RCC 7860 (cell line): ENCODE measurements around the gene TARS3.
A peak's percentile ranks its signal among the peaks of the same experiment; 100 is the strongest.

Source experiments
- DNase-seq: peaks from one replicate; pipeline ENCODE4 v3.0.0-alpha.2; 2015; ENCODE audit warnings: low spot score
- FAIRE-seq: peaks from 2 replicates; lab custom pipeline; 2012; peaks lifted over from hg19 to GRCh38; lab: Jason Lieb, UNC

TARS3 gene

DNA sequence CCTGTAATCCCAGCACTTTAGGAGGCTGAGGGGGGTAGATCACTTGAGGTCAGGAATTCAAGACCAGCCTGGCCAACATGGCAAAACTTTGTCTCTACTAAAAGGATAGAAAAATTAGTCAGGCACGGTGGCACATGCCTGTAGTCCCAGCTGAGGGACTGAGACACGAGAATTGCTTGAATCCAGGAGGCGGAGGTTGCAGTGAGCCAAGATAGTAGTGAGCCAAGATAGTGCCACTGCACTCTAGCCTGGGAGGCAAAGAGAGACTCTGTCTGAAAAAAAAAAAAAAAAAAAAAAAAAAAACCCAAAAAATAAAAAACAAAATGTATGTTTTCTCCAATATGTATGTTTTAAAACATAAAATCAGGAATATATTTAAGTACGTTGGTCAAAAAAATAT lies 16.3 kb downstream of the TARS3 start:
- no peak for FAIRE-seq
- no peak for DNase-seq

GRCh38 chr15:101702077-101702476 lies 22.2 kb downstream of the TARS3 start:
- FAIRE-seq = no peak

DNA sequence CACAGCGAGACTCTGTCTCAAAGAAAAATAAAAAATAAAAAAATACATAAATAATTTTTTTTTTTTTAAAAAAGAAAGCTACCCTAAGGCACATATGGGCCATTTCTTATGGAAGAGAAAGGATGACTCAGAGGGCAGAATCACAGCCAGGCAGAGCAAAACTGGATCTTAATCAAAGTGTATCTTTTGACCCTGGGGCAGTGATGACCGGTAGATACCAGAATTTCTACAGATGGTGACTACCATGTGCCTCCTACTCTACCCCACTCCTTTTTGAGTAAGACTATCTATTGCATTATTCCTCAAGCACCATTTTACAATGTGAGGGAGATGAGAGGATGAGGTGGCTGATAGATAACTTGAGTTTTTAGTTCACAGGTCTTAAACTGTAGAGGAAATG lies 26.0 kb downstream of the TARS3 start:
- FAIRE-seq = no peak

More at GRCh38 chr15:101702077-101702476, 22.2 kb downstream of the TARS3 start:
- DNase-seq = no peak

DNA sequence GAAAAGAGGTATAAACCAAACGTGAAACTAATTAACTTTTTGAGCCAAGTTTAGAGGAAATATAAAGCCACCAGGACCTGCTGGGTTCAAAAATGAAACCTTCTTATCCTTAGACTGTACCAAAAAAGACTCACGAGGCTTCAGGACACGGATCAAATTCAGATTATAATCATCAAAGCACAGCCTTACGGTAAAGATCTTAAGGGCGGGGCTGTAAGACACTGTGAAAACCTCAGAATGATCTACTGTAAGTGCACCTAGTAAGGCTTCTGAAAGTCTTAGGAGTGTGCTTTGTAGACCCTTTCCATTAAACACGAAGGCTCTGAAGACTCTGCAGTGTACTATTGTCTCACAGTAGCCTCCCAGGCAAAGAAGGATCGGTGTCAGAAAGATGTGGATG lies 26.8 kb downstream of the TARS3 start:
- FAIRE-seq (no peak), DNase-seq (no peak)

More for the DNA sequence above, 26.0 kb downstream of the TARS3 start:
- no peak for DNase-seq

DNA sequence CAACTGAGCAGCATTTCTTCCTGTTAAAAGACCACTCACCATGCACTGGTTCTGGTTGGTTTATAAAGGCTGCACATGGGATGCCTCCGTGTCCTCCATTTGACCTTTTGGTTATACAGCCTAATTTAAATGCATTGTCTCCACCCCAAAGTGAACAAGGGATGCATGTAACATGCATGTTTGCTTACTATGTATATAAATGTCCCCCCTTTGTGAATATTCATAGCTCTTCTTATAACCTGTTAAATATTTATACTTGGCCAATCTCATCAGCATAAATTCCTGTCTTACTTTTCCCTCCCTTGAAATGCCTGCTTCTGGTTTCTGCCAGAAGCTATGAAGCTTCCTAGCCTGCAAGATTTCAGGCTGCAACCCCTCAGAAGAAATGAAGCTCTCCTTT lies 27.4 kb downstream of the TARS3 start:
- no peak for FAIRE-seq
- DNase-seq = no peak

GRCh38 chr15:101694261-101694660 lies 30.0 kb downstream of the TARS3 start:
- no peak for FAIRE-seq
- DNase-seq = no peak

- DNase-seq = no peak
- FAIRE-seq = no peak
These were observed 31.3 kb downstream of the TARS3 start for GRCh38 chr15:101692801-101693598.

GRCh38 chr15:101689901-101690300 lies 34.4 kb downstream of the TARS3 start:
- no peak for FAIRE-seq
- peak; percentile 30 for DNase-seq

- FAIRE-seq = no peak
- no peak for DNase-seq
These were observed 37.6 kb downstream of the TARS3 start for GRCh38 chr15:101686718-101687117.

DNA sequence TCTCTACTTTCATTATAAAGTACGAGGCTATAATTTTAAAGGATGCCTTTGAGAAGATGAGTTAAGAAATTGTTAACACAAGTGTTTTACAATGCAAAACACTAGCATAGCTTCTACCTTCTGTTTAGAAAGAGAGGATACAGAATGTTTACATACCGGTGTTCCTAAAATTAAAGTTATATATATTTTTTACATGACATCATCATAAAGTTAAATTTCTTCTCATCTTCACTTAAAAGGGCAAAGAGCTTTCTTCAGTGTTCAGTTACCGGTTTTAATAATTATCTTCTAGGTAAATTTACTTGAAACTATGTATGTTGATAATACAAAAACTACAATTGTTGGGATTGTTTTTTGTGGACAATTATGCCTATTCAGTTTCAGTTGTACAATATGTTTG lies 39.4 kb downstream of the TARS3 start:
- FAIRE-seq (no peak), DNase-seq (no peak)

- FAIRE-seq (peak; percentile 35), DNase-seq (peak; percentile 69)
These were observed 39.9 kb downstream of the TARS3 start for GRCh38 chr15:101684384-101684783.

- DNase-seq = no peak
- FAIRE-seq = no peak
These were observed 44.5 kb downstream of the TARS3 start for GRCh38 chr15:101679806-101680205.

DNA sequence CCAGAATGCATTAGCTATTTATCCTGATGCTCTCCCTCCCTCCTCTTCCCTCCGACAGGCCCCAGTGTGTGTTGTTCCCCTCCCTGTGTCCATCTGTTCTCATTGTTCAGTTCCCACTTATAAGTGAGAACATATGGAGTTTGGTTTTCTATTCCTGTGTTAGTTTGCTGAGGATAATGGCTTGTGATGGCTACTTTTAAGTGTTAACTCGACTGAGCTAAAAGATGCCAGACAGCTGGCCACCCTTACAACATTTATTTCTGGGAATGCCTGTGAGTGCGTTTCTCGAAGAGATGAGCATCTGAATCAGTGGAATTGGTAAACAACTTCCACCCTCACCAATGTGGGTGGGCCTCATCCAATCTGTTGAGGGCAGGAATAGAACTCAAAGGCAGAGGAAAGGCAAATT lies 47.3 kb downstream of the TARS3 start:
- no peak for FAIRE-seq
- no peak for DNase-seq

GRCh38 chr15:101675796-101676582 lies 48.3 kb downstream of the TARS3 start:
- FAIRE-seq (no peak), DNase-seq (peak; percentile 56)

- DNase-seq (peak; percentile 73), FAIRE-seq (peak; percentile 59)
These were observed 49.3 kb downstream of the TARS3 start for GRCh38 chr15:101675015-101675414.

DNA sequence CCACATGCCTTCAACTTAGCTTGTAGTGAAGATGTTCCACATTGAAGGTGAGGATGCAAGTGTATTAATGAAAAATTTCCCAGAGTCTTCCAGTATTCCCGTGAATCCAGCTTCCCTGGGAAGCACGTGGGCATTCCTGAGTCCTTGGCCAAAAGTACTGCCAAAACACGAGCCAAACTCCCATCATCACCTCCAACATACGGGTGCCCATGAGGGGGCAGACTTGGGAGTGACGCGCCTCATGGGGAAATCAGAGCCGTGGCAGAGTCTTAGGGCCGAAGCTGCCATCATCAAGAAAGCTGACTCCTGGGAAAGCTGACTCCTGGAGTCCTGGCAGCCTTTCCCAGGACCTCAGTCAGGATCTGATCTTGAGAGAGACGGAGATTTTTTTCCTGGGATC lies 52.0 kb downstream of the TARS3 start:
- DNase-seq (no peak), FAIRE-seq (no peak)

GRCh38 chr15:101669744-101670143 lies 54.5 kb downstream of the TARS3 start:
- FAIRE-seq = no peak
- no peak for DNase-seq

- FAIRE-seq (no peak), DNase-seq (no peak)
These were observed 56.4 kb downstream of the TARS3 start for GRCh38 chr15:101667881-101668280.

DNA sequence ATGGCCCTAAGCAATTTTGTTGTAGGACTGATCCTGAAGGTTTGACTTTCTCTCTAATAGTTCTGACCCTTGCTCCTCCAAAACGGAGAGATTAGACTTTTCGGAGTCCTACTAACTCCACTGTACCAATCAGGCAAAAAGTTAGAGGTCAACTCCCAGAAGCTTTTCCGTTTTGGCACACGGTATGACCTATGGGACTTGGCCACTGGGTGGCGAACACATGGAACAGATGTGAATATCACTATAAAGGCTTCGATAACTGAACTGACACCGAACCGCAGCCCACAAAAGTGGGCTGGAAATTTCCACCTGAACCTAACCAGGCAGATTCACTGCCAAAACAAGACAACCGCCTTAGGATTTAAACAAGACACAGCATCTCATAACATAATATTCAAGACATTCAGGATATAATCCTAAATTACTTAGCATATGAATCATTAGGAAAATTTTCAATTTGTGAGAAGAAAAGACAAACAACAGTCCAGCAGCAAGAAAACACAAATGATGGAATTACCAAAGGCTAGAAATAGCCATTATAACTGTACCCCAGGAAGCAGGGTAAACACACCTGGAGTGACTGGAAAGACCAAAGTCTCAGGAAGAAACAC lies 59.9 kb downstream of the TARS3 start:
- FAIRE-seq = no peak
- DNase-seq = no peak

GRCh38 chr15:101662203-101662602 lies 62.1 kb downstream of the TARS3 start:
- no peak for DNase-seq
- no peak for FAIRE-seq

GRCh38 chr15:101660005-101660404 lies 64.3 kb downstream of the TARS3 start:
- FAIRE-seq (no peak), DNase-seq (no peak)
